HCT116 (cell line): Measurements from ENCODE around the gene GUCY2D.

ENCODE experiments used
- REST ChIP-seq: IDR thresholded peaks from 2 replicates; pipeline ENCODE4 v1.6.1; 2012; ENCODE audit warnings: low read depth
- TF ChIP-seq, protein P1 (sequence below), 3 experiments: fragments of 200-600 bp in 1 of 3; sonication (generic) in 1 of 3; IDR thresholded peaks in 2 of 3; conservative IDR thresholded peaks in 1 of 3; 2 replicates each; pipeline ENCODE4 v1.5.1; 2012 to 2017; ENCODE audit warnings: low read depth in 2 of 3, low read length in 2 of 3, antibody characterized with exemption in 1 of 3, borderline replicate concordance in 1 of 3, control low read depth in 1 of 3, mild to moderate bottlenecking in 1 of 3, mixed read lengths in 1 of 3, mixed run types in 1 of 3, moderate library complexity in 1 of 3; ENCODE audit not compliant: insufficient read depth in 1 of 3

DNA sequence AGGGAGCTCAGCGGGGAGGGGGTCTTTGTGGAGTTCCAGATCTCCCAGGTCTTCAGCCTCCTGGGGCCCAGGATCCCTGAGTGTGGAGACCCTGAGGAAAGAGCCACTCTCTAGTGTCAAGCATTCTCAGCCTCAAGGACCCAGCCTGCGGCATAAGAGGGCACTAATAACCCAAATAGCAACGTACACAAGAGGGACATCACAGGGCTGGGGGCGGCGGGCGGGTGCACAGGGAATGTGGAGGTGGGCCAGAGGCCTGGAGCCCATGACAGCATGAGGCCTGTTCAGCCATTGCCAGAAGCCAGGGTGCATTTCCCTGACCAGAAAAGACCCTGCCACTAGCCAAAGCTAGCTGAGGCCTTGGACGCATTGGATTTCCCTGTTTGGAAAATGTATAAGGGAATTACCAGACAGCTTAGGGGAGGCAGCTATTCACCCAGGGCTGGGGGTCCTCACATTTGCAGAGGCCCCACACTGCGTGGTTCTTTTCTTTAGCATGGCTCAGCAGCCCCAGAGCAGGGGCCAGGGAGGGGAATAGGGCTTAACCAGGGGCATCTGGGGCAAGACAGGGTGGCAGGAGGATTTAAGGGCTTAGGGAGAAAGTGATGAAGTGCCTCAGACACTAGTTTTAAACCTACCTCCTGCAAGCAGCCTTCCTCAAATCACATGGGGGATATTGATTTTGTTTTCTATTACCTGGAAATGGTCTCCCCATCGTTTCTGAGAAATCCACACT, 22.9 kb downstream of the GUCY2D start:
- TF ChIP-seq, protein P1, sequence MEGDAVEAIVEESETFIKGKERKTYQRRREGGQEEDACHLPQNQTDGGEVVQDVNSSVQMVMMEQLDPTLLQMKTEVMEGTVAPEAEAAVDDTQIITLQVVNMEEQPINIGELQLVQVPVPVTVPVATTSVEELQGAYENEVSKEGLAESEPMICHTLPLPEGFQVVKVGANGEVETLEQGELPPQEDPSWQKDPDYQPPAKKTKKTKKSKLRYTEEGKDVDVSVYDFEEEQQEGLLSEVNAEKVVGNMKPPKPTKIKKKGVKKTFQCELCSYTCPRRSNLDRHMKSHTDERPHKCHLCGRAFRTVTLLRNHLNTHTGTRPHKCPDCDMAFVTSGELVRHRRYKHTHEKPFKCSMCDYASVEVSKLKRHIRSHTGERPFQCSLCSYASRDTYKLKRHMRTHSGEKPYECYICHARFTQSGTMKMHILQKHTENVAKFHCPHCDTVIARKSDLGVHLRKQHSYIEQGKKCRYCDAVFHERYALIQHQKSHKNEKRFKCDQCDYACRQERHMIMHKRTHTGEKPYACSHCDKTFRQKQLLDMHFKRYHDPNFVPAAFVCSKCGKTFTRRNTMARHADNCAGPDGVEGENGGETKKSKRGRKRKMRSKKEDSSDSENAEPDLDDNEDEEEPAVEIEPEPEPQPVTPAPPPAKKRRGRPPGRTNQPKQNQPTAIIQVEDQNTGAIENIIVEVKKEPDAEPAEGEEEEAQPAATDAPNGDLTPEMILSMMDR (IDR thresholded peaks at IDR 0.05 in 2 of 3, conservative IDR thresholded peaks at IDR 0.05 in 1 of 3; ENCODE audit: borderline replicate concordance in 1 of 3, insufficient read depth in 1 of 3, low read depth in 2 of 3, low read length in 2 of 3): no peak
- TF ChIP-seq REST: no peak
